Measurements from ENCODE around the gene CCDC171.

DNA sequence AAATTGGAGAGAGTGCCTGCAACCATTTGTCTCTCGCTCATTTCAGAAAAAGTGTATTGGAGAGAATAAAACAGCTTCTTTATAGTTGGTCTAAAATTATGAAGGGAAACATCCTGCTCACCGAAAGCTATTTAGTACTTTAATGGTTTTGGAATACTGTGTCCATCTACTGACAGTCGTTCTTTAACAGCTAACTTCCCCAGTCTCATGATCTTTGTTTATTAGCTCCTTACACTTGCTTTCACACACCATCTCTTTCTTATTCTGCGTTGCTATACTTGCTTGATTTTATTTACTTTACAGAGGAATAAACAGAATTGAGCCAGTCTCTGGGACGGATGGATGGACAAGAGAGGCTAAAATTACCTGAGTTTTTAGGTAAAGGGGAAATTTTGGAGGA is 229.3 kb downstream of the CCDC171 start:
- TF ChIP-seq SMC3 (conservative IDR thresholded peaks at IDR 0.05; ENCODE audit: poor library complexity): no peak
- TF ChIP-seq, protein P1, sequence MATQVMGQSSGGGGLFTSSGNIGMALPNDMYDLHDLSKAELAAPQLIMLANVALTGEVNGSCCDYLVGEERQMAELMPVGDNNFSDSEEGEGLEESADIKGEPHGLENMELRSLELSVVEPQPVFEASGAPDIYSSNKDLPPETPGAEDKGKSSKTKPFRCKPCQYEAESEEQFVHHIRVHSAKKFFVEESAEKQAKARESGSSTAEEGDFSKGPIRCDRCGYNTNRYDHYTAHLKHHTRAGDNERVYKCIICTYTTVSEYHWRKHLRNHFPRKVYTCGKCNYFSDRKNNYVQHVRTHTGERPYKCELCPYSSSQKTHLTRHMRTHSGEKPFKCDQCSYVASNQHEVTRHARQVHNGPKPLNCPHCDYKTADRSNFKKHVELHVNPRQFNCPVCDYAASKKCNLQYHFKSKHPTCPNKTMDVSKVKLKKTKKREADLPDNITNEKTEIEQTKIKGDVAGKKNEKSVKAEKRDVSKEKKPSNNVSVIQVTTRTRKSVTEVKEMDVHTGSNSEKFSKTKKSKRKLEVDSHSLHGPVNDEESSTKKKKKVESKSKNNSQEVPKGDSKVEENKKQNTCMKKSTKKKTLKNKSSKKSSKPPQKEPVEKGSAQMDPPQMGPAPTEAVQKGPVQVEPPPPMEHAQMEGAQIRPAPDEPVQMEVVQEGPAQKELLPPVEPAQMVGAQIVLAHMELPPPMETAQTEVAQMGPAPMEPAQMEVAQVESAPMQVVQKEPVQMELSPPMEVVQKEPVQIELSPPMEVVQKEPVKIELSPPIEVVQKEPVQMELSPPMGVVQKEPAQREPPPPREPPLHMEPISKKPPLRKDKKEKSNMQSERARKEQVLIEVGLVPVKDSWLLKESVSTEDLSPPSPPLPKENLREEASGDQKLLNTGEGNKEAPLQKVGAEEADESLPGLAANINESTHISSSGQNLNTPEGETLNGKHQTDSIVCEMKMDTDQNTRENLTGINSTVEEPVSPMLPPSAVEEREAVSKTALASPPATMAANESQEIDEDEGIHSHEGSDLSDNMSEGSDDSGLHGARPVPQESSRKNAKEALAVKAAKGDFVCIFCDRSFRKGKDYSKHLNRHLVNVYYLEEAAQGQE (IDR thresholded peaks at IDR 0.05; ENCODE audit: borderline replicate concordance): no peak
- TF ChIP-seq, protein P2, sequence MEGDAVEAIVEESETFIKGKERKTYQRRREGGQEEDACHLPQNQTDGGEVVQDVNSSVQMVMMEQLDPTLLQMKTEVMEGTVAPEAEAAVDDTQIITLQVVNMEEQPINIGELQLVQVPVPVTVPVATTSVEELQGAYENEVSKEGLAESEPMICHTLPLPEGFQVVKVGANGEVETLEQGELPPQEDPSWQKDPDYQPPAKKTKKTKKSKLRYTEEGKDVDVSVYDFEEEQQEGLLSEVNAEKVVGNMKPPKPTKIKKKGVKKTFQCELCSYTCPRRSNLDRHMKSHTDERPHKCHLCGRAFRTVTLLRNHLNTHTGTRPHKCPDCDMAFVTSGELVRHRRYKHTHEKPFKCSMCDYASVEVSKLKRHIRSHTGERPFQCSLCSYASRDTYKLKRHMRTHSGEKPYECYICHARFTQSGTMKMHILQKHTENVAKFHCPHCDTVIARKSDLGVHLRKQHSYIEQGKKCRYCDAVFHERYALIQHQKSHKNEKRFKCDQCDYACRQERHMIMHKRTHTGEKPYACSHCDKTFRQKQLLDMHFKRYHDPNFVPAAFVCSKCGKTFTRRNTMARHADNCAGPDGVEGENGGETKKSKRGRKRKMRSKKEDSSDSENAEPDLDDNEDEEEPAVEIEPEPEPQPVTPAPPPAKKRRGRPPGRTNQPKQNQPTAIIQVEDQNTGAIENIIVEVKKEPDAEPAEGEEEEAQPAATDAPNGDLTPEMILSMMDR (IDR thresholded peaks at IDR 0.05; ENCODE audit: poor library complexity, severe bottlenecking): no peak
- no peak for TF ChIP-seq EP300 (conservative IDR thresholded peaks at IDR 0.05; ENCODE audit: poor library complexity, severe bottlenecking)
- TF ChIP-seq POLR2AphosphoS5 (IDR thresholded peaks at IDR 0.05): no peak
- no peak for TF ChIP-seq TAF1 (IDR thresholded peaks at IDR 0.05; ENCODE audit: low read depth)
- TF ChIP-seq EZH2 (IDR thresholded peaks at IDR 0.05; ENCODE audit: borderline replicate concordance, insufficient read depth, low read length, poor library complexity, severe bottlenecking): no peak
- TF ChIP-seq MXI1 (conservative IDR thresholded peaks at IDR 0.05; ENCODE audit: poor library complexity, severe bottlenecking): no peak
- TF ChIP-seq RAD21 (conservative IDR thresholded peaks at IDR 0.05): no peak
